ENCODE data around the gene F13A1.
A peak's percentile ranks its signal among the peaks of the same experiment; 100 is the strongest.

Gene F13A1

DNA sequence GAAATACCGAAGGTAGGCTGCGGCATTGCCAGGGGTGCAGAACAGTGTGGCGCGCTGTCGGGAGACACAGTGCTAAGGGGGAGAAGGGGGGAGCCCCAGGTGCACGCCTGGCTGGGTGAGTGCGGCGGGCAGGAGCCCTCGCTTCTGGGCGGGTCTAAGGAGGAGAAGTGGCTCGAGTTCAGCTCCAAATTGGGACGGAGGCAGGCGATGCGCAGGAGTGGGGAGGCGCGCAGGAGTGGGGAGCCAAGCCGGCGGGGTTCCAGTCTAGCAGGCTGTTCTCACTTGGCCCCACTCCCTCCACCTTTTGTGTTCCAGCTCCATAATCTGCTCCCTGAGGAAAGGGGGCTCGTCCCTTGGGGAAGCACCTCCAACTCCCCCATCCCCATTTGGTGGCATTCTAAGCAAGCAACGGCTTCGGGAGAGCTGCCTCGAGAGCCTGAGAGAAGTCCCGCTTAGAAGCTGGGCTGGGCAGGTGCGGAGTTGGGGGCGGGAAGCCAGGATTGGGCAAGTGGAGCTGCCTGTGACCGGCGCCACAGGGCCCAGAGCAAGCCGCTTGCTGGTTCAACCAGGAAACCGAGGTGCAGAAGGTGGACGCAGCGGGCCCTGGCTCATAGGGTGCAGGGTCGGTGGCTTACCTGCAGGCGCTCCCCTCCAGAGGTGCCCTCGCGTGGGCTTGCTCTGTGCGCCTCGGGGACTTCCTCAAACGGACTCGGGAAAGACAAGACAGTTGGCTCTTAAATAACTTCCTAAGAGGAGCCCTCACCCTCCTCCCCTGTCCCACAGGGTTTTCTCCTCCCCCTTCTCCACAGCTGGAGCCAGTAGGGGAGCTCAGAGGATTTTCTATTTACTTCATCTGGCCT lies at the start of gene F13A1:
TSS of gene F13A1 (minus strand) at position 711 of the 860 bp plus-strand sequence. CDS start 1,998 bp downstream, outside the sequence.
- no peaks in the 10 kb centered on the region for H3K4me1 ChIP-seq (ENCODE audit: control insufficient read depth, insufficient read depth, low read length)
- no peak within 1 kb of the TSS for H3K9ac ChIP-seq (ENCODE audit: low read length in 2 of 2)
- no peak within 1 kb of the TSS for H3K27ac ChIP-seq (ENCODE audit: low read length)
- peaks cover 7 to 13% of the 10 kb centered on the region in 2 donors for H3K27me3 ChIP-seq (ENCODE audit: control insufficient read depth in 1 of 2, insufficient read depth in 2 of 2, low read length in 2 of 2)
- peak within 1 kb of the TSS in 1 of 2 donors; percentile 40 for H3K4me3 ChIP-seq (ENCODE audit: low read length in 2 of 2)
- no peaks in the 10 kb centered on the region for H3K9me3 ChIP-seq (ENCODE audit: control insufficient read depth in 2 of 2, low read length in 2 of 2)
- H3K36me3 ChIP-seq (ENCODE audit: control insufficient read depth in 2 of 2, insufficient read depth in 2 of 2, low read length in 2 of 2) = no peaks in the 10 kb centered on the region

GRCh38 chr6:6368684-6369052 lies 48.2 kb upstream of the F13A1 start:
- peaks cover 0 to 3% of the 10 kb centered on the region in 2 donors for H3K27me3 ChIP-seq (ENCODE audit: control insufficient read depth in 1 of 2, insufficient read depth in 2 of 2, low read length in 2 of 2)
- H3K4me3 ChIP-seq (ENCODE audit: low read length in 2 of 2) = no peak overlapping the region
- no peaks in the 10 kb centered on the region for H3K36me3 ChIP-seq (ENCODE audit: control insufficient read depth in 2 of 2, insufficient read depth in 2 of 2, low read length in 2 of 2)
- H3K9me3 ChIP-seq (ENCODE audit: control insufficient read depth in 2 of 2, low read length in 2 of 2) = no peaks in the 10 kb centered on the region
- H3K4me1 ChIP-seq (ENCODE audit: control insufficient read depth, insufficient read depth, low read length) = no peaks in the 10 kb centered on the region
- no peak overlapping the region for H3K9ac ChIP-seq (ENCODE audit: low read length in 2 of 2)
- no peak overlapping the region for H3K27ac ChIP-seq (ENCODE audit: low read length)

- Histone ChIP-seq H3K27me3 (ENCODE audit: control insufficient read depth in 1 of 2, insufficient read depth in 2 of 2, low read length in 2 of 2) (peaks cover 0 to 3% of the 10 kb centered on the region in 2 donors), H3K27ac (ENCODE audit: low read length) (no peak overlapping the region), H3K9ac (ENCODE audit: low read length in 2 of 2) (no peak overlapping the region), H3K9me3 (ENCODE audit: control insufficient read depth in 2 of 2, low read length in 2 of 2) (no peaks in the 10 kb centered on the region), H3K36me3 (ENCODE audit: control insufficient read depth in 2 of 2, insufficient read depth in 2 of 2, low read length in 2 of 2) (no peaks in the 10 kb centered on the region), H3K4me1 (ENCODE audit: control insufficient read depth, insufficient read depth, low read length) (no peaks in the 10 kb centered on the region), H3K4me3 (ENCODE audit: low read length in 2 of 2) (no peak overlapping the region)
These were observed 47.7 kb upstream of the F13A1 start for GRCh38 chr6:6368040-6368683.

DNA sequence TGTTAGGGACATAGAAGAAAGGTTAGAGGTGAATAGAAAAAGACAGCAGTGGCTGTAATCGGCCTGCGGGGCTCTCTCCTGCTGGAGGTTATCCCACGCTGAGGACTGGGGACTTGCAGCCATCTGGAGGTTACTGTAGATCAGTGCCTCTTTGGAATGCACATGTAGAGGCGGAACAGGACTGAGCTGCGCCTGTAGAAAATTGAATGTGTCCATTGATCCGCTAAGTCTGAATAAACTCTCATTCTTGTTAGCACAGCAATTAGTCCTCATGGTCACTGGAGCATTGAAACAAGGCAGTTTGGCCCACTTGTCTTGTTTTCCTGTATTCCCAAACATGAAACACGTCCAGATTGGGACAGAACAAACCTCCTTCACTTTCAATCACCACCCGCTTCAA lies 46.3 kb upstream of the F13A1 start:
- no peak overlapping the region for H3K4me3 ChIP-seq (ENCODE audit: low read length in 2 of 2)
- no peak overlapping the region for H3K27ac ChIP-seq (ENCODE audit: low read length)
- H3K9ac ChIP-seq (ENCODE audit: low read length in 2 of 2) = no peak overlapping the region
- H3K36me3 ChIP-seq (ENCODE audit: control insufficient read depth in 2 of 2, insufficient read depth in 2 of 2, low read length in 2 of 2) = no peaks in the 10 kb centered on the region
- no peaks in the 10 kb centered on the region for H3K9me3 ChIP-seq (ENCODE audit: control insufficient read depth in 2 of 2, low read length in 2 of 2)
- peaks cover 0 to 3% of the 10 kb centered on the region in 2 donors for H3K27me3 ChIP-seq (ENCODE audit: control insufficient read depth in 1 of 2, insufficient read depth in 2 of 2, low read length in 2 of 2)
- H3K4me1 ChIP-seq (ENCODE audit: control insufficient read depth, insufficient read depth, low read length) = no peaks in the 10 kb centered on the region

GRCh38 chr6:6365242-6365641 lies 44.8 kb upstream of the F13A1 start:
- H3K4me1 ChIP-seq (ENCODE audit: control insufficient read depth, insufficient read depth, low read length) = no peaks in the 10 kb centered on the region
- H3K27ac ChIP-seq (ENCODE audit: low read length) = no peak overlapping the region
- H3K27me3 ChIP-seq (ENCODE audit: control insufficient read depth in 1 of 2, insufficient read depth in 2 of 2, low read length in 2 of 2) = peaks cover 0 to 3% of the 10 kb centered on the region in 2 donors
- no peak overlapping the region for H3K4me3 ChIP-seq (ENCODE audit: low read length in 2 of 2)
- no peak overlapping the region for H3K9ac ChIP-seq (ENCODE audit: low read length in 2 of 2)
- H3K9me3 ChIP-seq (ENCODE audit: control insufficient read depth in 2 of 2, low read length in 2 of 2) = no peaks in the 10 kb centered on the region
- H3K36me3 ChIP-seq (ENCODE audit: control insufficient read depth in 2 of 2, insufficient read depth in 2 of 2, low read length in 2 of 2) = no peaks in the 10 kb centered on the region

- Histone ChIP-seq H3K4me1 (ENCODE audit: control insufficient read depth, insufficient read depth, low read length) (no peaks in the 10 kb centered on the region), H3K9me3 (ENCODE audit: control insufficient read depth in 2 of 2, low read length in 2 of 2) (no peaks in the 10 kb centered on the region), H3K9ac (ENCODE audit: low read length in 2 of 2) (no peak overlapping the region), H3K27me3 (ENCODE audit: control insufficient read depth in 1 of 2, insufficient read depth in 2 of 2, low read length in 2 of 2) (no peaks in the 10 kb centered on the region), H3K4me3 (ENCODE audit: low read length in 2 of 2) (no peak overlapping the region), H3K36me3 (ENCODE audit: control insufficient read depth in 2 of 2, insufficient read depth in 2 of 2, low read length in 2 of 2) (no peaks in the 10 kb centered on the region), H3K27ac (ENCODE audit: low read length) (no peak overlapping the region)
These were observed 41.8 kb upstream of the F13A1 start for GRCh38 chr6:6362056-6362840.

- Histone ChIP-seq H3K36me3 (ENCODE audit: control insufficient read depth in 2 of 2, insufficient read depth in 2 of 2, low read length in 2 of 2) (no peaks in the 10 kb centered on the region), H3K27me3 (ENCODE audit: control insufficient read depth in 1 of 2, insufficient read depth in 2 of 2, low read length in 2 of 2) (peaks cover 0 to 2% of the 10 kb centered on the region in 2 donors), H3K4me1 (ENCODE audit: control insufficient read depth, insufficient read depth, low read length) (no peaks in the 10 kb centered on the region), H3K9me3 (ENCODE audit: control insufficient read depth in 2 of 2, low read length in 2 of 2) (no peaks in the 10 kb centered on the region), H3K4me3 (ENCODE audit: low read length in 2 of 2) (no peak overlapping the region), H3K27ac (ENCODE audit: low read length) (no peak overlapping the region), H3K9ac (ENCODE audit: low read length in 2 of 2) (no peak overlapping the region)
These were observed 37.1 kb upstream of the F13A1 start for GRCh38 chr6:6357530-6357929.

DNA sequence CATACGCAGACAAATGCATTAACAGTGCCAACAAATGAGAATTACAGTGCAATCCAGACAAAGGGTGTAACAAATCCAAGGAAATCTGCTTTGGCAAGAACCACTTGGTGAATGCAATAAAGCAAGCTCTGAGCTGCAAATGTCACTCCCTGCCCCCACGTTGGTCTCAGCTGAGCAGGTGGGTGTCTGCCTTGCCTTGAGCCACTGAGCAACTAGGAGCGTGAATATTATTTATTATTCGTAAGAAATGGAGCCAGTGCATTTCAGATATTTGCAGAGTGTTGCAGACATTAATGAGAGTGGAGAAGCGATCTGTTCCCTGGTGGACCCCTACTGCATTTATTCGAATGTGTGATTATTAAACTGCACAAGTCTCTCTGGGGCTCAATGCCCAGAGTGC lies 36.6 kb upstream of the F13A1 start:
- H3K27ac ChIP-seq (ENCODE audit: low read length) = no peak overlapping the region
- H3K9me3 ChIP-seq (ENCODE audit: control insufficient read depth in 2 of 2, low read length in 2 of 2) = no peaks in the 10 kb centered on the region
- H3K27me3 ChIP-seq (ENCODE audit: control insufficient read depth in 1 of 2, insufficient read depth in 2 of 2, low read length in 2 of 2) = peaks cover 0 to 2% of the 10 kb centered on the region in 2 donors
- no peak overlapping the region for H3K4me3 ChIP-seq (ENCODE audit: low read length in 2 of 2)
- no peaks in the 10 kb centered on the region for H3K4me1 ChIP-seq (ENCODE audit: control insufficient read depth, insufficient read depth, low read length)
- no peaks in the 10 kb centered on the region for H3K36me3 ChIP-seq (ENCODE audit: control insufficient read depth in 2 of 2, insufficient read depth in 2 of 2, low read length in 2 of 2)
- no peak overlapping the region for H3K9ac ChIP-seq (ENCODE audit: low read length in 2 of 2)

DNA sequence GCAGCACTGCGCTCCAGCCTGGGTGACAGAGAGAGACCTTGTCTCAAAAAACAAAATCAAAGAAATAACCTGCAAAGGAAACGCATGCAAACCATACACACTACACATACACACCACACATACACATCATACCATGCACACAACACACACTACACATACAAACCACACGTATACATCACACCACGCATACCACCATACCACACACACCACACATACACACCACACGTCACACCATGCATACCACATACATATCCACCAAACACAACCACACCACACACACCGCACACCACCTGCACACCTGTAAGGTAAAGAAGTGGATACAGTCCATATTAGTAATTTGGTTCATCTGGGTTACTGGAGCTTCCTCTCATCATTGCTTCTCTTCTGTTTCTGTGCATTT lies 32.3 kb upstream of the F13A1 start:
- no peaks in the 10 kb centered on the region for H3K9me3 ChIP-seq (ENCODE audit: control insufficient read depth in 2 of 2, low read length in 2 of 2)
- no peak overlapping the region for H3K9ac ChIP-seq (ENCODE audit: low read length in 2 of 2)
- H3K27me3 ChIP-seq (ENCODE audit: control insufficient read depth in 1 of 2, insufficient read depth in 2 of 2, low read length in 2 of 2) = peaks cover 0 to 2% of the 10 kb centered on the region in 2 donors
- H3K27ac ChIP-seq (ENCODE audit: low read length) = no peak overlapping the region
- no peaks in the 10 kb centered on the region for H3K36me3 ChIP-seq (ENCODE audit: control insufficient read depth in 2 of 2, insufficient read depth in 2 of 2, low read length in 2 of 2)
- no peak overlapping the region for H3K4me3 ChIP-seq (ENCODE audit: low read length in 2 of 2)
- no peaks in the 10 kb centered on the region for H3K4me1 ChIP-seq (ENCODE audit: control insufficient read depth, insufficient read depth, low read length)

DNA sequence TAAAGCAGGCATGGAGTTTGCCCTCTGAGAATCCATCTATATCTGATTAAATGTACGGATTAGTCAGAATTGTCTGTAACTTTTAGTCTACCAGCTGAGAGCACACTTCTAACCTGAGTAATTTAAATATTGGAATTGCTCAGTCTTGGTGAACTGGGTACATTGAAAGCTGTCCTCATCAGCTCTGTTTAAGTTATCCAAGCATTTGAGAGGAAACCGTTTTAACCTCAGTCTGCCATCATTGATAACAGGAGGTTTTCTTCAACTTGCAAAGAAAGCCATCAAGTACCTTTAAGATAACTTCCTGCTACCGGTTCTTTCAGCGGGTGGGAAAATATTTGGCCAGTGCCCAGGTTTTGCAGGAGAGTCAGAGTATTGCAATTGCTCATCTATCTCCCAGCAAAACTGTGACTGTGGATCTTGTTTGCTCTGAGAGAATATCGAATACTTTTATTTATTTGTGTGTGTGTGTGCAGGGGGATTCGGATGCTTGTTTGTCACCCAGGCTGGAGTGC lies 31.1 kb upstream of the F13A1 start:
- Histone ChIP-seq H3K9ac (ENCODE audit: low read length in 2 of 2) (no peak overlapping the region), H3K4me1 (ENCODE audit: control insufficient read depth, insufficient read depth, low read length) (no peaks in the 10 kb centered on the region), H3K36me3 (ENCODE audit: control insufficient read depth in 2 of 2, insufficient read depth in 2 of 2, low read length in 2 of 2) (no peaks in the 10 kb centered on the region), H3K27me3 (ENCODE audit: control insufficient read depth in 1 of 2, insufficient read depth in 2 of 2, low read length in 2 of 2) (peaks cover 0 to 2% of the 10 kb centered on the region in 2 donors), H3K9me3 (ENCODE audit: control insufficient read depth in 2 of 2, low read length in 2 of 2) (no peaks in the 10 kb centered on the region), H3K4me3 (ENCODE audit: low read length in 2 of 2) (no peak overlapping the region), H3K27ac (ENCODE audit: low read length) (no peak overlapping the region)

Data from stomach smooth muscle (tissue), 2 donors.